ENCODE measurements around the gene OR6Q1. TPM values are rescaled to one million over a fixed set of nuclear protein-coding genes. Genes with fewer than 3 reads are reported as not detected.

OR6Q1 gene
- total and polyA plus RNA-seq, 2 of the 13 experiments (the other 11 are each of a cell fraction or from before 2014, with no cell fraction given) = not detected

GRCh38 chr11:58060939-58061672, 30.4 kb downstream of the OR6Q1 start (continued):
- TF ChIP-seq CBX1 (IDR thresholded peaks at IDR 0.05; ENCODE audit: low read depth) (no peak), PBX3 (CRISPR knock-in tag; IDR thresholded peaks at IDR 0.05; ENCODE audit: borderline replicate concordance) (no peak), KLF15 (CRISPR knock-in tag; IDR thresholded peaks at IDR 0.05; ENCODE audit: borderline replicate concordance) (no peak), ZNF501 (CRISPR knock-in tag; IDR thresholded peaks at IDR 0.05) (no peak), MEIS1 (CRISPR knock-in tag; IDR thresholded peaks at IDR 0.05; ENCODE audit: borderline replicate concordance) (0 out of 2 replicates have a peak, but pooled peaks have one; percentile 48), RFX5 (IDR thresholded peaks at IDR 0.05; ENCODE audit: low read depth, low read length) (no peak), BCL3 (CRISPR knock-in tag; IDR thresholded peaks at IDR 0.05) (no peak), ATF5 (CRISPR knock-in tag; IDR thresholded peaks at IDR 0.05; ENCODE audit: low read depth) (no peak), TCF12 (IDR thresholded peaks at IDR 0.05) (no peak), TCF12 (CRISPR knock-in tag; IDR thresholded peaks at IDR 0.05) (no peak), GTF3A (CRISPR knock-in tag; conservative IDR thresholded peaks at IDR 0.05) (no peak), IRF1 (CRISPR knock-in tag; IDR thresholded peaks at IDR 0.05; ENCODE audit: low read depth) (no peak), PRDM15 (CRISPR knock-in tag; IDR thresholded peaks at IDR 0.05) (peak; percentile 64; the same call in 1 of the 2 replicates), ZNF331 (CRISPR knock-in tag; IDR thresholded peaks at IDR 0.05) (0 out of 2 replicates have a peak, but pooled peaks have one; percentile 31), ZBTB25 (CRISPR knock-in tag; IDR thresholded peaks at IDR 0.05) (no peak), ZNF296 (CRISPR knock-in tag; conservative IDR thresholded peaks at IDR 0.05) (no peak), NRL (CRISPR knock-in tag; IDR thresholded peaks at IDR 0.05; ENCODE audit: borderline replicate concordance) (no peak), MTA3 (CRISPR knock-in tag; IDR thresholded peaks at IDR 0.05) (no peak), ZNF10 (CRISPR knock-in tag; IDR thresholded peaks at IDR 0.05; ENCODE audit: borderline replicate concordance, low read depth) (no peak)
